Measurements from ENCODE around the gene ZNF408.

Gene ZNF408

DNA sequence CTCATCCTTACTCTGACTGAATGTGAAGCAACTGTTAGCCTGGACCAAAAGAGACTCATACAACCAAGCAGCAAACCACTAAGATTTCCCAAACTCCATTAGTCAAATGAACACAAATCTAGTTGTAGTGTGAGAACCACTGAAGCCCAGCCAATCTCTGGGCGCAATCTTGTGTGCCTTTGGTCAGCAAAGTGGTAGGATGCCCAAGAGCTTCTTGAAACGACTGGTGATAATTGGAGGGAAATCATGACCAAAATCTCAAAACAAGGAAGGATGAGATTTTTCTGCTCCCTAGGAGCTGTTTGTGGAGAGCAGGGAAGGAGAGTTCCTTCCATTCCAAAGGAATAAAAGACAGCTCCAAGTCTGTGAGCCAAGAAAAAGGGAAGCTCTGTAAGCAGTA, 42.2 kb downstream of the ZNF408 start:
- Histone ChIP-seq H3K9me3 (ENCODE audit: control extremely low read depth in 1 of 5, control insufficient read depth in 4 of 5, insufficient read depth in 2 of 5, low read depth in 1 of 5, low read length in 4 of 5) (no peaks in the 10 kb centered on the region), H3K27ac (ENCODE audit: insufficient read depth in 1 of 2, low read depth in 1 of 2, low read length in 2 of 2, poor library complexity in 1 of 2, severe bottlenecking in 2 of 2) (no peak overlapping the region), H3K4me3 (ENCODE audit: control insufficient read depth in 1 of 7, extremely low read depth in 1 of 7, insufficient read depth in 4 of 7, low read depth in 2 of 7, low read length in 6 of 7) (no peak overlapping the region), H3K27me3 (replicated peaks in 2 of 5; ENCODE audit: control insufficient read depth in 4 of 5, insufficient read depth in 5 of 5, low read length in 4 of 5) (no peaks in the 10 kb centered on the region), H3K36me3 (ENCODE audit: control insufficient read depth in 4 of 4, insufficient read depth in 4 of 4, low read length in 3 of 4) (peaks cover 7 to 74% (median 56%) of the 10 kb centered on the region in 4 experiments), H3K4me1 (ENCODE audit: control extremely low read depth in 1 of 4, control insufficient read depth in 4 of 4, insufficient read depth in 4 of 4, low read length in 3 of 4) (no peaks in the 10 kb centered on the region)
- ChIA-PET POLR2A (no interaction called here), CTCF (interaction anchor here (0.6 to 1.6 kb wide), 2 partner anchors 10 to 82 kb away, joined by 3 to 4 read pairs; no protein-coding TSS in a partner anchor)
- no peak for DNase-seq
- WGBS (ENCODE audit: insufficient coverage), result 100% methylated on average over 2 of the region's 2 CpGs

DNA sequence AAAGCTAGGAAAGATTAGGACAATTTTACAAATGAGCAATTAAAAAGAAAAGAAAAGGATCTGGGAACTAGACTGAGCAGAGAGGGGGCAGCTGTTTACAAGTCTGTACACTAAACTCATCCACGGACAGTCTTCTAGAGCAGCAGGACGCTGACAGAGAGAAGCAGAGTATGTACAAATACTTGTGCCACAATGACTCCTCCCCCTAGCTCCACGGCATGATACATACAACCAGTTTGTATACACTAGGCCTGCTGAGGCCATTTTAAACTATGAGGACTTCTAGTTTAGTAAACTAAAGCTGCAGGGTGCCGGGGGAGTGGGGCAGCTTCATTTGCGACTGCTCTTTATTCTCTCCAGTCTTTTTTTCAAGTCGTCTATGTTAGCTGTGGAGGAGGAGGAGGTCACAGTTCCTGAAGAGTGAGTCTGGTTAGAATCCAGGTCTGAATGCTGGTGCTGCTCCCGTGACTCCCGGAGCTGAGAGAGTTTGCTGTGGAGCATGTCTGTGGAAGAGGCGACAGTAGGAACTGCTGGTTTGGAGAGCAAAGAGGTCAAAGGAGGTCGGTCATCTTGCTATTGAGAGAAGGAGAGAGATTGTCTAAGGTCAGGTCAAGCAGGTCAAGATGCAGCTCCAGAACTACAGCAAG, 43.0 kb downstream of the ZNF408 start:
- ChIA-PET POLR2A (no interaction called here), CTCF (interaction anchor here (1.6 kb wide), 1 partner anchor 9 kb away, joined by 4 read pairs; no protein-coding TSS in a partner anchor)
- WGBS (ENCODE audit: insufficient coverage), result 96% methylated on average over 7 of the region's 10 CpGs
- no peak for DNase-seq
- H3K9me3 ChIP-seq (ENCODE audit: control extremely low read depth in 1 of 5, control insufficient read depth in 4 of 5, insufficient read depth in 2 of 5, low read depth in 1 of 5, low read length in 4 of 5), result no peaks in the 10 kb centered on the region
- H3K27me3 ChIP-seq (replicated peaks in 2 of 5; ENCODE audit: control insufficient read depth in 4 of 5, insufficient read depth in 5 of 5, low read length in 4 of 5), result no peaks in the 10 kb centered on the region
- H3K36me3 ChIP-seq (ENCODE audit: control insufficient read depth in 4 of 4, insufficient read depth in 4 of 4, low read length in 3 of 4), result peaks cover 7 to 77% (median 60%) of the 10 kb centered on the region in 4 experiments
- H3K4me1 ChIP-seq (ENCODE audit: control extremely low read depth in 1 of 4, control insufficient read depth in 4 of 4, insufficient read depth in 4 of 4, low read length in 3 of 4), result no peaks in the 10 kb centered on the region
- no peak overlapping the region for H3K4me3 ChIP-seq (ENCODE audit: control insufficient read depth in 1 of 7, extremely low read depth in 1 of 7, insufficient read depth in 4 of 7, low read depth in 2 of 7, low read length in 6 of 7)
- H3K27ac ChIP-seq (ENCODE audit: insufficient read depth in 1 of 2, low read depth in 1 of 2, low read length in 2 of 2, poor library complexity in 1 of 2, severe bottlenecking in 2 of 2), result no peak overlapping the region

DNA sequence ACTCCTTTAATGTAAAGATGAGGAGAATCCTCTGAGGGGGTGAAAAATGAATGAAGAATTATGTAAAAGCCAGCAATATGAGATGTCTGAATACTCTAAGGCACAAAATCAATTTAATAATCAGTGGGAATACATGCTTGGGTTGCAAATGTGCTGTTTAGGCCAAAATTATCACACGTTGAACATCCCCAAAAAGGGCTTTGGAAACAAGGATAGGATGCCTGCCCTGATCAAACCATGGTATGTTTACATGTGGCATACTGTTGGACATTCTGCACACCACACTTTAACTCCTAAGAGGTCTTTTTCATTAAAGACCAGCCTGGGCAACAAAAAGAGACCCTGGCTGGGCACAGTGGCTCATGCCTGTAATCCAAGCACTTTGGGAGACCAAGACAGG, 44.5 kb downstream of the ZNF408 start:
- WGBS (ENCODE audit: insufficient coverage), result no CpG with 5 or more reads among the region's 1 CpG
- H3K9me3 ChIP-seq (ENCODE audit: control extremely low read depth in 1 of 5, control insufficient read depth in 4 of 5, insufficient read depth in 2 of 5, low read depth in 1 of 5, low read length in 4 of 5), result no peaks in the 10 kb centered on the region
- no peak overlapping the region for H3K27ac ChIP-seq (ENCODE audit: insufficient read depth in 1 of 2, low read depth in 1 of 2, low read length in 2 of 2, poor library complexity in 1 of 2, severe bottlenecking in 2 of 2)
- DNase-seq, result no peak
- H3K4me1 ChIP-seq (ENCODE audit: control extremely low read depth in 1 of 4, control insufficient read depth in 4 of 4, insufficient read depth in 4 of 4, low read length in 3 of 4), result no peaks in the 10 kb centered on the region
- CTCF ChIA-PET, result no interaction called here
- no peak overlapping the region for H3K4me3 ChIP-seq (ENCODE audit: control insufficient read depth in 1 of 7, extremely low read depth in 1 of 7, insufficient read depth in 4 of 7, low read depth in 2 of 7, low read length in 6 of 7)
- no peaks in the 10 kb centered on the region for H3K27me3 ChIP-seq (replicated peaks in 2 of 5; ENCODE audit: control insufficient read depth in 4 of 5, insufficient read depth in 5 of 5, low read length in 4 of 5)
- peaks cover 13 to 82% (median 70%) of the 10 kb centered on the region in 4 experiments for H3K36me3 ChIP-seq (ENCODE audit: control insufficient read depth in 4 of 4, insufficient read depth in 4 of 4, low read length in 3 of 4)
- POLR2A ChIA-PET, result no interaction called here

DNA sequence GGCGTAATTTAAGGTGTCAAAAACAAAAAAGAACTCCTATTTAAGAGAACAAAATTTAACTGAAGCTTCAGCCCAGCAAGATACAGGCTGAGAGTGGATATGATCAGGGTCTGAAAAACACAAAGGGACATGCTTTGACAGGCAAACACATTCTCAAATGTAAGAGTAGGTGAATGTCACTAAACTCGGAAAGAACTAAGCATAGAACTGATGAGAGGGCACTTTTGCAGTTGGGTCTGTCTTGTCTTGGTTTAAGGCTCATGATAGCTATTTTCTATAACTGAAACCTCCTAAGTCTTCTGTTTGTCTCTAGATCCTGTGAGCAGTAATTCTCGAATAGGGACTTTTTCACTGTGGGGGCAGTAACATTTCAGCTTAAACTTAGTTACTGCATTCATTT, 45.2 kb downstream of the ZNF408 start:
- peaks cover 14 to 88% (median 76%) of the 10 kb centered on the region in 4 experiments for H3K36me3 ChIP-seq (ENCODE audit: control insufficient read depth in 4 of 4, insufficient read depth in 4 of 4, low read length in 3 of 4)
- no peaks in the 10 kb centered on the region for H3K4me1 ChIP-seq (ENCODE audit: control extremely low read depth in 1 of 4, control insufficient read depth in 4 of 4, insufficient read depth in 4 of 4, low read length in 3 of 4)
- ChIA-PET POLR2A (no interaction called here), CTCF (no interaction called here)
- H3K27ac ChIP-seq (ENCODE audit: insufficient read depth in 1 of 2, low read depth in 1 of 2, low read length in 2 of 2, poor library complexity in 1 of 2, severe bottlenecking in 2 of 2), result no peak overlapping the region
- WGBS (ENCODE audit: insufficient coverage), result 100% methylated on average over 1 of the region's 3 CpGs
- H3K9me3 ChIP-seq (ENCODE audit: control extremely low read depth in 1 of 5, control insufficient read depth in 4 of 5, insufficient read depth in 2 of 5, low read depth in 1 of 5, low read length in 4 of 5), result no peaks in the 10 kb centered on the region
- no peak overlapping the region for H3K4me3 ChIP-seq (ENCODE audit: control insufficient read depth in 1 of 7, extremely low read depth in 1 of 7, insufficient read depth in 4 of 7, low read depth in 2 of 7, low read length in 6 of 7)
- H3K27me3 ChIP-seq (replicated peaks in 2 of 5; ENCODE audit: control insufficient read depth in 4 of 5, insufficient read depth in 5 of 5, low read length in 4 of 5), result no peaks in the 10 kb centered on the region
- DNase-seq, result no peak

DNA sequence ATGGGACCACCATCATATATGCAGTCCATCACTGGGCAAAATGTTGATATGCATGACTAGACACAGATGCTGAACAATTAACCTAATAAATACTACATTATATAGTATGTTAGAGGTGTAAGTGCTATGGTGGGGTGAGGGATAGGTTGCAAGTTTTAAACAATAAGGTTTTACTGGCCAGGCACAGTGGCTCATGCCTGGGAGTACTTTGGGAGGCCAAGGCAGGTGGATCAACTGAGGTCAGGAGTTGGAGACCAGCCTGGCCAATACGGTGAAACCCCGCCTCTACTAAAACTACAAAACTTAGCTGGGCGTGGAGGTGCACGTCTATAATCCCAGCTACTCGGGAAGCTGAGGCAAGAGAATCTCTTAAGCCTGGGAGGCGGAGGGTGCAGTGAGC, 46.3 kb downstream of the ZNF408 start:
- H3K9me3 ChIP-seq (ENCODE audit: control extremely low read depth in 1 of 5, control insufficient read depth in 4 of 5, insufficient read depth in 2 of 5, low read depth in 1 of 5, low read length in 4 of 5), result no peaks in the 10 kb centered on the region
- no peaks in the 10 kb centered on the region for H3K27me3 ChIP-seq (replicated peaks in 2 of 5; ENCODE audit: control insufficient read depth in 4 of 5, insufficient read depth in 5 of 5, low read length in 4 of 5)
- H3K4me1 ChIP-seq (ENCODE audit: control extremely low read depth in 1 of 4, control insufficient read depth in 4 of 4, insufficient read depth in 4 of 4, low read length in 3 of 4), result no peaks in the 10 kb centered on the region
- peaks cover 19 to 85% (median 73%) of the 10 kb centered on the region in 4 experiments for H3K36me3 ChIP-seq (ENCODE audit: control insufficient read depth in 4 of 4, insufficient read depth in 4 of 4, low read length in 3 of 4)
- CTCF ChIA-PET, result interaction anchor here (0.7 kb wide), 1 partner anchor 38 kb away, joined by 3 read pairs; no protein-coding TSS in a partner anchor
- H3K4me3 ChIP-seq (ENCODE audit: control insufficient read depth in 1 of 7, extremely low read depth in 1 of 7, insufficient read depth in 4 of 7, low read depth in 2 of 7, low read length in 6 of 7), result no peak overlapping the region
- no peak overlapping the region for H3K27ac ChIP-seq (ENCODE audit: insufficient read depth in 1 of 2, low read depth in 1 of 2, low read length in 2 of 2, poor library complexity in 1 of 2, severe bottlenecking in 2 of 2)
- 98% methylated on average over 6 of the region's 6 CpGs for WGBS (ENCODE audit: insufficient coverage)
- POLR2A ChIA-PET, result no interaction called here
- no peak for DNase-seq

Data from common myeloid progenitor, CD34-positive (primary cell).